Stimulated activated CD8-positive, alpha-beta memory T cell treated with anti-CD3 and anti-CD28 coated beads, Interleukin-4, amount 100 ng/mL, for 1 hour (primary cell): ENCODE results near the gene CATSPERD.
"Not testable (repeated sequence)": the region's sequence is repeated elsewhere in the genome, so short reads cannot be mapped to it uniquely, and the experiment has no call there.

Experiments
- DNase-seq, 2 donors: peaks; one replicate each; pipeline ENCODE4 v3.0.0-alpha.2; 2020; ENCODE audit warnings: low read depth in 2 of 2, low spot score in 1 of 2

The CATSPERD gene

DNA sequence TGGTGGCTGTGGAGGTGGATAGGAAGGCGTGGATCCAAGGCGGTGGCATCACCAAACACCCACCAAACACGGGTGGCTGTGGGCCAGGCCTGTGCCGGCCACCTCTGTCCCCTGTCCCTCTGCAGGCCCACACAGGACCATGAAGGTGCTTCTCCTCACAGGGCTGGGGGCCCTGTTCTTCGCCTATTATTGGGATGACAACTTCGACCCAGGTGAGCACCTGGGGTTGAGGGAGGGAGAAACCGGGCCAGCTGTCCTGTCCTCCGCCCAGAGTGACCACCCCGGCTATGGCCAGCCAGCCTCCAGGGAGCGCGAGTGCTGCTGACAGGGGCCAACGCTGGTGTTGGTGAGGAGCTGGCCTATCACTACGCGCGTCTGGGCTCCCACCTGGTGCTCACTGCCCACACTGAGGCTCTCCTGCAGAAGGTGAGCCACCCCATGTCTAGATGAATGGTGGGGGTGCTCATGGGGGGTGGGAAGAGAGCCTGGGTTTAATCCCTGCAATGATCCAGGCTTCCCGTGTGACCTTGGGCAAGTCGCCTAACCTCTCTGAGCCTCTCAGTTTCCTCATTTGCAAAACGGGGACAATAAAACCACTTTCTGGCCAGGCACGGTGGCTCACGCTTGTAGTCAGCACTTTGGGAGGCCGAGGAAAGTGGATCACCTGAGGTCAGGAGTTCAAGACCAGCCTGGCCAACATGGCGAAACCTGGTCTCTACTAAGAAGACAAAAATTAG is 35.6 kb upstream of the CATSPERD start:
- no peak for DNase-seq

DNA sequence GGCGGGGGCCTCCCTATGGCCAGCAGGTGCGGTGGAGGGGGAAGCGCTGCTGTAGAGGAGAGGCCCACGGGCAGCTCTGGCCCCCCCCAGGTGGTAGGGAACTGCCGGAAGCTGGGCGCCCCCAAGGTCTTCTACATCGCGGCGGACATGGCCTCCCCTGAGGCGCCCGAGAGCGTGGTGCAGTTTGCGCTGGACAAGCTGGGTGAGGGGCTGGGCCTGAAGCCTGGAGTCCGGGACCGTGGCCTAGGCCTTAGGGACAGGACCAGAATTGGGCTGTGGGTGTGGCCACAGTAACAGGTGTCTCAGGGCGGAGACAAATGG is 34.2 kb upstream of the CATSPERD start:
- no peak for DNase-seq

GRCh38 chr19:5686647-5687359 is 33.6 kb upstream of the CATSPERD start:
- DNase-seq: peak; percentile 92 to 93

GRCh38 chr19:5687360-5688198 is 32.9 kb upstream of the CATSPERD start:
- no peak for DNase-seq

- not testable (repeated sequence) for DNase-seq
These were observed 32.1 kb upstream of the CATSPERD start for GRCh38 chr19:5688262-5688881.

- peak; percentile 98 to 99 for DNase-seq
These were observed 30.1 kb upstream of the CATSPERD start, which contains the start of gene RPL36 for GRCh38 chr19:5690125-5690954. TSS of gene RPL36 (plus strand) at chr19:5690295. CDS start at chr19:5690508, 213 bp downstream.

GRCh38 chr19:5690955-5691821 is 29.2 kb upstream of the CATSPERD start:
- no peak for DNase-seq

GRCh38 chr19:5691822-5692722 is 28.4 kb upstream of the CATSPERD start:
- no peak for DNase-seq

GRCh38 chr19:5692723-5693194 is 27.7 kb upstream of the CATSPERD start:
- no peak for DNase-seq

DNA sequence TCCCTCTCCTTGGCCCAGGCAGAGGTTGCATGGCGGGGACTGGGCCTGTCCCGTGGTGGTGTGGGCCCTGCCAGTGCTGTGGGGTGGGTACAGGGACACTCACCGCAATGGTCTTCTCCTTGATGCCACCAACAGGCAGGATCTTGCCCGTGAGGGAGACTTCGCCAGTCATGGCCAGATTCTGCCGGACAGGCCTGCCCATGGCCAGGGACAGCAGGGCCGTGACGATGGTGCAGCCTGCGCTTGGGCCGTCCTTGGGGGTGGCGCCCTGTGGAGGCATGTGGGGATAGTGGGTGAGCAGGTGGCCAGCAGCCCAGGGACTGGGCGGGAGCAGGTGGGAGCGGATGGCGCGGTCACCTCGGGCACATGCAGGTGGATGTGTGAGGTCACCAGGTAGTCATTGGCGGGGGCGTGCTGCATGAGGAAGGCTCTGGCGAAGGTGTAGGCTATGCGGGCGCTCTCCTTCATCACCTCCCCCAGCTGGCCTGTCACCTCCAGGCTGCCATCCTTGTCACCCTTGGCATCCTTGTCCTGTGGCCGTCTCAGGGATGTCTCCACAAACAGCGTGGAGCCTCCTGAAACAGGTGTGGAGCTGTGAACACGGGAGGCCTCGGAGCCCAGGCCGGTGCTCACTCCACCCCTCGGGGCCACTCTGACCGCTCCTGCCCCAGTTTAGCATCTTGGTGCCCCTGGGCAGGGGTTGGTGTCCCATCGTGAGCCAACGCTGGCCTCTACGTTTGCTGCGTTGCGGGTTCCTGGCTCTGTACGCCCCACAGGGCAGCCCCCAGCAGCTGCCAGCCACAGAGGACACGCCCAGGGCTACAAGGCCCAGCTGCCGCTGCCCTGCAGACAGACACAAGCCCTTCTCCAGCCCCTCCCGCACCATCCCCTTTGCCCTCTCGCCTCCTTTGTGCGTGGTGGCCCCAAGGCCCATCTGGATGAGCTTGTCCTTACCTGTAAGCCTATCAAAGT is 27.0 kb upstream of the CATSPERD start:
- no peak for DNase-seq

DNA sequence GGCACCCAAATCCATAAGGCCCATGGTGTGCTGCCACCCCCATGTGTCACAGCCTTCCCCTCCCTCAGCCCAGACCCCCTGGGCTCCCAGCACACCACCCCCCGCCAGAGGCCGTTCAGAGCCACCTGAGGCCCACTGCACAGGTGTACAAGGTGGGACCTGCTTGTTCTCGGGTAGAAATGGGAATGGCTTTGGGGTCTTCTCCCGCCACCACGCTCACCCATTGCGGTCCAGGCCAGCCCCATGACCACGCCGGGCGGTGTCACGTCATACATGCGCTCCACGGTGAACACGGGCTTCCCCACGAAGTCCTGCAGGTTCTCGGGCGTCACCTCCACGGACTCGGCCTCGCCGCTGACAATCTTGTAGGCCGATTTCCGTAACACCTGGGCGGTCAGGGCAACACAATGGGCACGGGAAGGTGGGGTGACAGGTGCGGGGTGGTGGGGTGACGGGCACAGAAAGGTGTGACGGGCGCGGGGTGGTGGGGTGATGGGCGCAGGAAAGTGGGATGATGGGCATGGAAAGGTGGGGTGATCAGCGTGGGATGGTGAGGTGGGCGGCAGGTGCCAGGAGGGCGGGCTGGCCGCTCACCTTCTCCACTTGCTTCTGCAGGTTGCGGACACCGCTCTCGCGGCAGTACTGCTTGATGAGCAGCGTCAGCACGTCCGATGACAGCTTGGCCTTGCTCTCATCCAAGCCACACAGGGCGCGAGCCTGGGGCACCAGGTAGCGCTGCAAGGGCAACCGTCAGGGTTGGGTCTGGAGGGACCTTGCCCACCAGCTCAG is 26.1 kb upstream of the CATSPERD start:
- DNase-seq: no peak

- no peak for DNase-seq
These were observed 25.3 kb upstream of the CATSPERD start for GRCh38 chr19:5694956-5695648.

DNA sequence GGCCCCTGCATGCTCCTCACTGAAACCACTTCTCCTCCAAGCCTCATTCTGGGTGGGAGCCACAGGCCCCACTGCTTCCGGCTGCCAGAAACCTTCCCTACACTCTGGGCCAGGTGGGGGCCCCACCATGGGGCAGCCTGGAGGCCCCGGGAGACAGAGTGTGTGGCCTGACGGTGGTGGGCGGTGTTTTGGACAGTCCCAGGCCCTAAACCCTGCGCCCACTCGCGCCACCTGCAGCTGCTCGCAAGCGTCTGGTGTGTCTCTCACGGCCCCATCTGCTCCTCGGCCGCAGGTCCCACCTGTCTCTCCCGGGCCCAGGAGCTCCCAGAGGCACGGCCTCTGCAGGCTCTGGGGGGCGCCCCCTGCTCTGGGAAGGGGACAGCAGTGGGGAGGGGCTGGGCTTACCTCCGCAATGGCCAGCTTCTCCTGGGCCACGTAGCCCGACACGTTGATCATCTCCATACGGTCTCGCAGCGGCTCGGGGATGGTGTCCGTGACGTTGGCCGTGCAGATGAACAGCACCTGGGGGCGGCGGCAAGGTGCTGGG is 24.7 kb upstream of the CATSPERD start:
- no peak for DNase-seq

GRCh38 chr19:5696196-5697021 is 24.0 kb upstream of the CATSPERD start:
- DNase-seq: no peak
